Suprapubic skin (tissue), 4 donors: ENCODE results near the gene DNM3. TPM values are rescaled to one million over a fixed set of nuclear protein-coding genes. Genes with fewer than 3 reads are reported as not detected.

ENCODE experiments used
- DNase-seq, 2 donors: peaks; one replicate each; pipeline ENCODE4 v3.0.0-alpha.2; 2019; ENCODE audit warnings: low spot score in 2 of 2
- H3K27ac ChIP-seq: fragments of 200-600 bp; sonication (generic); one replicate; pipeline ENCODE4 v1.5.1; 2019
- H3K27me3 ChIP-seq: fragments of 200-600 bp; sonication (generic); one replicate; pipeline ENCODE4 v1.5.1; 2019
- H3K36me3 ChIP-seq: fragments of 200-600 bp; sonication (generic); one replicate; pipeline ENCODE4 v1.5.1; 2019
- H3K4me1 ChIP-seq: fragments of 200-600 bp; sonication (generic); one replicate; pipeline ENCODE4 v1.5.1; 2019
- H3K4me3 ChIP-seq: fragments of 200-600 bp; sonication (generic); one replicate; pipeline ENCODE4 v1.5.1; 2019; ENCODE audit warnings: mild to moderate bottlenecking
- H3K9me3 ChIP-seq: fragments of 200-600 bp; sonication (generic); one replicate; pipeline ENCODE4 v1.5.1; 2019
- EP300 ChIP-seq: sonication (generic); formaldehyde crosslinking; IDR thresholded peaks from one replicate; pipeline ENCODE4 v1.6.1; 2017; ENCODE audit warnings: antibody characterized with exemption
- POLR2A ChIP-seq, 2 donors: fragments of 450-650 bp; IDR thresholded peaks; one replicate each; pipeline ENCODE4 v1.6.1; 2017; ENCODE audit warnings: antibody characterized with exemption in 2 of 2, mild to moderate bottlenecking in 2 of 2, moderate library complexity in 2 of 2
- POLR2AphosphoS5 ChIP-seq, 3 donors: sonication (generic); formaldehyde crosslinking; IDR thresholded peaks; one replicate each; pipeline ENCODE4 v1.6.1; 2017; ENCODE audit warnings: antibody characterized with exemption in 3 of 3
- WGBS: methylation state at CpG from one replicate; pipeline ENCODE4 v1.1.5; 2018; 5-methylcytosine and 5-hydroxymethylcytosine counted together
- total RNA-seq, 4 donors: library from RNA; depleted of rRNA; stranded (reverse); fragments of >200 nt; gene quantifications; one replicate each; pipeline ENCODE4 v1.1.0, GENCODE V29; 2016
- TF ChIP-seq, protein P1 (sequence below), 2 donors: fragments of 200-600 bp in 1 of 2; fragments of 450-650 bp in 1 of 2; sonication (generic) in 1 of 2; IDR thresholded peaks; one replicate each; pipeline ENCODE4 v1.5.1; 2016 to 2019; ENCODE audit warnings: antibody characterized with exemption in 2 of 2, mild to moderate bottlenecking in 1 of 2, moderate library complexity in 1 of 2

The DNM3 gene
- total RNA-seq, 4 donors from 2014 or later = 1.6 to 11.7 (median 3.7) TPM

- no peak for DNase-seq
- TF ChIP-seq POLR2A (IDR thresholded peaks at IDR 0.05) (no peak), EP300 (no peak), POLR2AphosphoS5 (IDR thresholded peaks at IDR 0.05) (no peak)
- TF ChIP-seq, protein P1, sequence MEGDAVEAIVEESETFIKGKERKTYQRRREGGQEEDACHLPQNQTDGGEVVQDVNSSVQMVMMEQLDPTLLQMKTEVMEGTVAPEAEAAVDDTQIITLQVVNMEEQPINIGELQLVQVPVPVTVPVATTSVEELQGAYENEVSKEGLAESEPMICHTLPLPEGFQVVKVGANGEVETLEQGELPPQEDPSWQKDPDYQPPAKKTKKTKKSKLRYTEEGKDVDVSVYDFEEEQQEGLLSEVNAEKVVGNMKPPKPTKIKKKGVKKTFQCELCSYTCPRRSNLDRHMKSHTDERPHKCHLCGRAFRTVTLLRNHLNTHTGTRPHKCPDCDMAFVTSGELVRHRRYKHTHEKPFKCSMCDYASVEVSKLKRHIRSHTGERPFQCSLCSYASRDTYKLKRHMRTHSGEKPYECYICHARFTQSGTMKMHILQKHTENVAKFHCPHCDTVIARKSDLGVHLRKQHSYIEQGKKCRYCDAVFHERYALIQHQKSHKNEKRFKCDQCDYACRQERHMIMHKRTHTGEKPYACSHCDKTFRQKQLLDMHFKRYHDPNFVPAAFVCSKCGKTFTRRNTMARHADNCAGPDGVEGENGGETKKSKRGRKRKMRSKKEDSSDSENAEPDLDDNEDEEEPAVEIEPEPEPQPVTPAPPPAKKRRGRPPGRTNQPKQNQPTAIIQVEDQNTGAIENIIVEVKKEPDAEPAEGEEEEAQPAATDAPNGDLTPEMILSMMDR (IDR thresholded peaks at IDR 0.05) = no peak
- H3K27ac ChIP-seq = no peak overlapping the region
- no peaks in the 10 kb centered on the region for H3K9me3 ChIP-seq
- H3K4me1 ChIP-seq = peaks cover 11% of the 10 kb centered on the region
- H3K36me3 ChIP-seq = no peaks in the 10 kb centered on the region
- H3K4me3 ChIP-seq = no peak overlapping the region
- no peaks in the 10 kb centered on the region for H3K27me3 ChIP-seq
- 45% methylated on average over 2 of the region's 2 CpGs for WGBS
These were observed 71.3 kb downstream of the DNM3 start for GRCh38 chr1:171912509-171913175.

- no peak overlapping the region for H3K4me3 ChIP-seq
- no peaks in the 10 kb centered on the region for H3K36me3 ChIP-seq
- peaks cover 11% of the 10 kb centered on the region for H3K4me1 ChIP-seq
- DNase-seq = no peak
- H3K27me3 ChIP-seq = no peaks in the 10 kb centered on the region
- 16% methylated on average over 2 of the region's 2 CpGs for WGBS
- H3K27ac ChIP-seq = no peak overlapping the region
- TF ChIP-seq POLR2AphosphoS5 (IDR thresholded peaks at IDR 0.05) = no peak
- no peak for TF ChIP-seq POLR2A (IDR thresholded peaks at IDR 0.05)
- no peak for TF ChIP-seq EP300
- TF ChIP-seq, protein P1 (IDR thresholded peaks at IDR 0.05) = no peak
- no peaks in the 10 kb centered on the region for H3K9me3 ChIP-seq
These were observed 72.1 kb downstream of the DNM3 start for GRCh38 chr1:171913385-171913784.

DNA sequence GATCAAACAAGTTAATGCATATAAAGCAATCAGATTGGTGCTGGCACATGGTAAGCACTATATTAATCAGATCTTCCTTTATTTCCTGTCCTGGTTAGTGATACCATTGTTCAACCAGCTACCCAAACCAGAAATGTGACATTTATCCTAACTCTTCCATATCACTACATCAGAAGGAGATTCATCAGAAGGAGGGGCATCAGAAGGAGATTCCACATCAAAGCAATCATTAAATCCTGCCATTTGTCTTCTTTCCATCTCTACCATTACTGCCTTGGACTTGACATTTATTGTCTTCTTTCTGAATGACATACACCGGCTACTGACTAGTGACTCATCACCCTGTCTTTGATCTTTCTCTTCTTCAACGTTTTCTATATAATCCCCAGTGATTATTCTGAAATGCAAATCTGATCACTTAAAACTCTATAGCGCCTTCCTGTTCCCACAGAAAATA, 75.0 kb downstream of the DNM3 start:
- H3K4me3 ChIP-seq = no peak overlapping the region
- no peaks in the 10 kb centered on the region for H3K9me3 ChIP-seq
- H3K27ac ChIP-seq = no peak overlapping the region
- no peak for DNase-seq
- H3K27me3 ChIP-seq = no peaks in the 10 kb centered on the region
- WGBS = 62% methylated on average over 3 of the region's 3 CpGs
- no peaks in the 10 kb centered on the region for H3K36me3 ChIP-seq
- no peak for TF ChIP-seq POLR2A (IDR thresholded peaks at IDR 0.05)
- TF ChIP-seq EP300 = no peak
- no peak for TF ChIP-seq POLR2AphosphoS5 (IDR thresholded peaks at IDR 0.05)
- TF ChIP-seq, protein P1 (IDR thresholded peaks at IDR 0.05) = no peak
- H3K4me1 ChIP-seq = peaks cover 11% of the 10 kb centered on the region

DNA sequence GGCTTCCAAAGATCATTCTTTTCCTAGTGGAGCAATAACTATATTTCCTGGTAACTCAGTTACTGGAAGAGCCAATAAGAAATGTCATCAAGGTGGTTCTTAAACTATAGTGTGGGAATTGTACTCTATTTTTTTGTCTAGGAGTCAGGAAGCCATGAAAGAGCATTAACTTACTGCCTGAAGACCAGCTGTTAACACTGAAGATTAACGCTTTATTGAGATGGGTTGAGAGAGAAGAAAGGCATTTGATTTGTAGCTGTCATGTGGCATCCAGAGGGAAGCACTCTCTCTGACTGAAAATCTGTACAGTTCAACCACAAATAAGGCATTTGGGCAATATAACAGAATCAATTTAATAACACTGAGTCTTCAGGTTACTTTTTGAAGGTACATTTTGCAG, 76.0 kb downstream of the DNM3 start:
- no peaks in the 10 kb centered on the region for H3K36me3 ChIP-seq
- no peak overlapping the region for H3K27ac ChIP-seq
- WGBS = 82% methylated on average over 1 of the region's 1 CpG
- no peaks in the 10 kb centered on the region for H3K9me3 ChIP-seq
- peaks cover 11% of the 10 kb centered on the region for H3K4me1 ChIP-seq
- no peaks in the 10 kb centered on the region for H3K27me3 ChIP-seq
- no peak for DNase-seq
- H3K4me3 ChIP-seq = no peak overlapping the region
- TF ChIP-seq, protein P1 (IDR thresholded peaks at IDR 0.05) = no peak
- TF ChIP-seq POLR2AphosphoS5 (IDR thresholded peaks at IDR 0.05) = no peak
- TF ChIP-seq EP300 = no peak
- TF ChIP-seq POLR2A (IDR thresholded peaks at IDR 0.05) = no peak

DNA sequence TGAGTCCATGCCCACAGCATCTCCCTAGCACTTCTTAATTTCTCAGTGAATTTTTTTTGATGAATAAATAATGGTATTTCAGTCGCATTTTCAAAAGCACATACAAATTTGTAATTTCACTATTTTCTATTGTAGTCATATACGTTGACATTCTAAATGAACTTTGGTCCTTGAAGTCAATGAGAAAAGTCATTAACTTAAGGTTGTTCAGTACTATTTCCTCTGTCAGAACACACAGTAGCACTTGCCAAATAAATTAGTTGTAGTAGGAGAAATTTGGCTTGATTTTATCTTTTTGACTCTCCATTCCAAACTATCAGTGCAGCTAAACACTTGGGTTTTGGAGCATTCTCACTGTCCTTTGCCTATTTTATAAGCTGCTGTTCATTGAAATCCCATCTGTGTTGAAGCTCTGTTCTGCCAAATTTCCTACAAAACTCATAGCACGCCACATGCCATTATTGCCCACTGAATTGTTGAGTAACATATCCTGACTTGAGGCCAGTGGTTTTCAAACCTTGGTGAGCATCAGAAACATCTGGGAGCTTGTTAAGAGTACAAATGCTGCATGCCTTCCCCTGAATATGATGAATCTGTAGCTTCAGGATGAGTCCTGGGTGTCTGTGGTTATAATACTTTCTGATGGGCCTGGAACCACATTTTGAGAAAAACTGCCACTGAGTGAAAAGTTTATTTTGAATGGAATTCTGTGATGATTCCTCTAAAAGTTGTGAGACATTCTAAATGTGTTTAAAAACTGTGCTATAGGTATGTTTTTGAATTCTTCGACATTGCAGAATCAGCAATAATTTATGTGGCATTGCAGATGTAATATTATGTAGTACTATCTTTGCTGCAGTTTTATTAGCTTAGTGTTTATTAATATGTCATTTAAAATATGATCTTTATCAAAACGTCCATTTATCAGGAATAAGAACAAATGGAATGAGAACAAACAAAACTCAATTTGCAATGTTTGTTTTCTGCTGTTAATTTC, 78.9 kb downstream of the DNM3 start:
- peaks cover 4% of the 10 kb centered on the region for H3K4me1 ChIP-seq
- no peak for DNase-seq
- WGBS = 68% methylated on average over 5 of the region's 5 CpGs
- H3K36me3 ChIP-seq = no peaks in the 10 kb centered on the region
- H3K27ac ChIP-seq = no peak overlapping the region
- H3K27me3 ChIP-seq = no peaks in the 10 kb centered on the region
- H3K9me3 ChIP-seq = no peaks in the 10 kb centered on the region
- no peak overlapping the region for H3K4me3 ChIP-seq
- TF ChIP-seq, protein P1 (IDR thresholded peaks at IDR 0.05) = no peak
- TF ChIP-seq POLR2A (IDR thresholded peaks at IDR 0.05) = no peak
- TF ChIP-seq POLR2AphosphoS5 (IDR thresholded peaks at IDR 0.05) = no peak
- TF ChIP-seq EP300 = no peak
